Esophagus muscularis mucosa (tissue), 4 donors: Measurements from ENCODE around the gene MIPOL1. TPM values are rescaled to one million over a fixed set of nuclear protein-coding genes. Genes with fewer than 3 reads are reported as not detected.
"Not testable (repeated sequence)": the region's sequence is repeated elsewhere in the genome, so short reads cannot be mapped to it uniquely, and the experiment has no call there.

Experiments used
- DNase-seq: peaks from one replicate; pipeline ENCODE4 v3.0.0-alpha.2; 2017; ENCODE audit errors: extremely low spot score
- H3K27ac ChIP-seq, 4 donors: fragments of 200-600 bp; sonication (generic); replicated peaks in 1 of 4; 1 replicate in 3 of 4; 2 replicates in 1 of 4; pipeline ENCODE4 v1.5.1; 2016 to 2019; ENCODE audit warnings: mild to moderate bottlenecking in 1 of 4
- H3K27me3 ChIP-seq, 4 donors: fragments of 200-600 bp; sonication (generic); one replicate each; pipeline versions ENCODE4 v1.5.1 to v1.6.0; 2016 to 2019
- H3K36me3 ChIP-seq, 4 donors: fragments of 200-600 bp; sonication (generic); one replicate each; pipeline ENCODE4 v1.5.1; 2016 to 2019
- H3K4me1 ChIP-seq, 4 donors: fragments of 200-600 bp; sonication (generic); one replicate each; pipeline ENCODE4 v1.5.1; 2016 to 2019
- H3K4me3 ChIP-seq, 4 donors: fragments of 200-600 bp; sonication (generic); 1 replicate in 2 of 4; 2 replicates in 2 of 4; pipeline ENCODE4 v1.5.1; 2016 to 2019; ENCODE audit warnings: mild to moderate bottlenecking in 4 of 4, moderate library complexity in 1 of 4
- H3K9me3 ChIP-seq, 4 donors: fragments of 200-600 bp; sonication (generic); 1 replicate in 3 of 4; 2 replicates in 1 of 4; pipeline ENCODE4 v1.5.1; 2016 to 2019
- EP300 ChIP-seq: sonication (generic); formaldehyde crosslinking; IDR thresholded peaks from one replicate; pipeline ENCODE4 v1.6.1; 2017; ENCODE audit warnings: antibody characterized with exemption
- POLR2A ChIP-seq: fragments of 450-650 bp; IDR thresholded peaks from one replicate; pipeline ENCODE4 v1.6.1; 2017; ENCODE audit warnings: antibody characterized with exemption, moderate library complexity, mild to moderate bottlenecking, low read depth
- POLR2AphosphoS5 ChIP-seq, 2 donors: sonication (generic); formaldehyde crosslinking; IDR thresholded peaks; one replicate each; pipeline ENCODE4 v1.6.1; 2017; ENCODE audit warnings: antibody characterized with exemption in 2 of 2
- WGBS: methylation state at CpG from one replicate; pipeline ENCODE4 v1.1.5; 2018; 5-methylcytosine and 5-hydroxymethylcytosine counted together
- intact Hi-C: fragments of 100-400 bp; cut with DNase I; formaldehyde crosslinking; loops from one replicate; pipeline ENCODE4 v1.15.1; 2023
- total RNA-seq, 4 donors: library from RNA; depleted of rRNA; stranded (reverse); fragments of >200 nt; gene quantifications; one replicate each; pipeline versions ENCODE4 v1.1.0 to v1.2.1, GENCODE V29; 2016
- TF ChIP-seq, protein P1 (sequence below), 3 experiments: fragments of 200-600 bp in 2 of 3; fragments of 450-650 bp in 1 of 3; sonication (generic) in 2 of 3; IDR thresholded peaks; one replicate each; pipeline ENCODE4 v1.5.1; 2017 to 2019; ENCODE audit warnings: antibody characterized with exemption in 3 of 3, mild to moderate bottlenecking in 2 of 3, moderate library complexity in 1 of 3

Gene MIPOL1
- total RNA-seq, 4 donors from 2014 or later: 6.5 to 21.2 (median 10.4) TPM

DNA sequence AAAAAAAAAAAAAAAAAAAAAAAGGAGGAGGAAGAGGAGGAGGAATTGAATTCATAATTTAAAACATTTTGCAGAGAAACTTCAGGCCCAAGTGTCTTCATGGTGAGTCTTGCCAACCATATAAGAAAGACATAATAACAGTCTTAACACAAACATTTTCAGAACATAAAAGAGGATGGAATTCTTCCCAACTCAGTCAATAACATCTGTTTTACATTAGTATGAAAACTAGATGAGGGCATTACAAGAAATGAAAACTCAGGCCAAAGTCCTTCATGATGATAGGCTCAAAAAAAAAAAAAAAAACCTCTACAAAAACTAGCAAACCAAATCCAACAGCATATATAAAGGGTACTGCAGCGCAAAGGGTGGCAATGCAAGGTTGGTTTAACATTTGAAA, 245.7 kb downstream of the MIPOL1 start:
- Histone ChIP-seq H3K4me1 (no peaks in the 10 kb centered on the region), H3K4me3 (no peak overlapping the region), H3K27me3 (no peaks in the 10 kb centered on the region), H3K27ac (no peak overlapping the region), H3K36me3 (no peaks in the 10 kb centered on the region), H3K9me3 (no peaks in the 10 kb centered on the region)
- TF ChIP-seq POLR2A: no peak
- TF ChIP-seq, protein P1, sequence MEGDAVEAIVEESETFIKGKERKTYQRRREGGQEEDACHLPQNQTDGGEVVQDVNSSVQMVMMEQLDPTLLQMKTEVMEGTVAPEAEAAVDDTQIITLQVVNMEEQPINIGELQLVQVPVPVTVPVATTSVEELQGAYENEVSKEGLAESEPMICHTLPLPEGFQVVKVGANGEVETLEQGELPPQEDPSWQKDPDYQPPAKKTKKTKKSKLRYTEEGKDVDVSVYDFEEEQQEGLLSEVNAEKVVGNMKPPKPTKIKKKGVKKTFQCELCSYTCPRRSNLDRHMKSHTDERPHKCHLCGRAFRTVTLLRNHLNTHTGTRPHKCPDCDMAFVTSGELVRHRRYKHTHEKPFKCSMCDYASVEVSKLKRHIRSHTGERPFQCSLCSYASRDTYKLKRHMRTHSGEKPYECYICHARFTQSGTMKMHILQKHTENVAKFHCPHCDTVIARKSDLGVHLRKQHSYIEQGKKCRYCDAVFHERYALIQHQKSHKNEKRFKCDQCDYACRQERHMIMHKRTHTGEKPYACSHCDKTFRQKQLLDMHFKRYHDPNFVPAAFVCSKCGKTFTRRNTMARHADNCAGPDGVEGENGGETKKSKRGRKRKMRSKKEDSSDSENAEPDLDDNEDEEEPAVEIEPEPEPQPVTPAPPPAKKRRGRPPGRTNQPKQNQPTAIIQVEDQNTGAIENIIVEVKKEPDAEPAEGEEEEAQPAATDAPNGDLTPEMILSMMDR (IDR thresholded peaks at IDR 0.05): no peak
- TF ChIP-seq EP300: no peak
- TF ChIP-seq POLR2AphosphoS5 (IDR thresholded peaks at IDR 0.05): no peak
- 91% methylated on average over 1 of the region's 1 CpG for WGBS
- no peak for DNase-seq
- intact Hi-C loops: no loop called here

DNA sequence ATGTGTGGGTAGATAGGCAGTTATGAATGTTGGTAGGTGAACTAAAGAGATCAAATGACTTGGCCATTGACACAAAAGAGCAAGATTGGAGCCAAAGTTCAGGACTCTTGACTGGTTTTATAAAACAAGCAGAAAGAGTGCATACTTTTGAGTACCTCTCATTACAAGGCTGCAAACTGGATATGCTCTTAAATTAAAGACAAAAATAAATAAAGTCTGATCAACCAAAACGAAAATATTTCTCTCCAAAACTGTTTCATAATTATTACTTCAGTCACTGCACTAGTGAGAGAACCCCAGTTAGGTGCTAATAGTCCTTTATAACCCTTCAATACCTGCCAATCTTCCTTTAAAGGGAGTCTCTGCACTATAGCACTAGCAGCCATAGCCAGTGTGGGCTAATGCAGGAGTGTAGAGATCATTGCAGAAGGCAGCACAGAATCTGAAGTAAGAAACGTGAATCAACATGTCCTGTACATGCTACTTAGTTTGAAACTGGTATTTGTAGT, 250.2 kb downstream of the MIPOL1 start:
- intact Hi-C loops: no loop called here

DNA sequence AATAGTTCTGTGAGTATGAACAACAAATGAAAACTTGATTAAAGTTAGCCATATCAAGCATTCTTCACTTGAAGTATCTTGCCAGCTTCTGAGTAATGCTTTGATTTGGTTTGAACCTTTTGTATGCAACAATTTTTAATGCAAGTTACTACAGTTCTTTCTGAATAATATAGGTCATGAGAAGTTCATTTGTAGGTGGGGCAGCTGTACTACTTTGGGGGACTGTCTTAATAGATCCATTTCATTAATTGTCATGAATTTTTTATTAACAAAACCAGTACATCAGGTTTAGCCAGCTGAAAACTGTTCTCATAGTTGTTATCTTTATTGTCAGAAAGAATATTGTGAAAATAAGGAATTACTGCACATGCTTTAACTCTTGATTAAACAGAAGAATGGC, 254.6 kb downstream of the MIPOL1 start:
- Histone ChIP-seq H3K4me1 (no peaks in the 10 kb centered on the region), H3K36me3 (no peaks in the 10 kb centered on the region), H3K27ac (no peak overlapping the region), H3K27me3 (no peaks in the 10 kb centered on the region), H3K4me3 (no peak overlapping the region), H3K9me3 (no peaks in the 10 kb centered on the region)
- TF ChIP-seq EP300 (no peak), POLR2A (no peak), POLR2AphosphoS5 (IDR thresholded peaks at IDR 0.05) (no peak)
- TF ChIP-seq, protein P1 (IDR thresholded peaks at IDR 0.05): no peak
- DNase-seq: no peak
- intact Hi-C loops: no loop called here

More for the DNA sequence above, 250.2 kb downstream of the MIPOL1 start:
- no peaks in the 10 kb centered on the region for H3K4me1 ChIP-seq
- H3K4me3 ChIP-seq: no peak overlapping the region
- 50% methylated on average over 2 of the region's 2 CpGs for WGBS
- no peaks in the 10 kb centered on the region for H3K36me3 ChIP-seq
- H3K27ac ChIP-seq: no peak overlapping the region
- H3K27me3 ChIP-seq: no peaks in the 10 kb centered on the region
- DNase-seq: no peak
- no peaks in the 10 kb centered on the region for H3K9me3 ChIP-seq
- TF ChIP-seq EP300 (no peak), POLR2A (no peak), POLR2AphosphoS5 (IDR thresholded peaks at IDR 0.05) (no peak)
- TF ChIP-seq, protein P1 (IDR thresholded peaks at IDR 0.05): no peak

DNA sequence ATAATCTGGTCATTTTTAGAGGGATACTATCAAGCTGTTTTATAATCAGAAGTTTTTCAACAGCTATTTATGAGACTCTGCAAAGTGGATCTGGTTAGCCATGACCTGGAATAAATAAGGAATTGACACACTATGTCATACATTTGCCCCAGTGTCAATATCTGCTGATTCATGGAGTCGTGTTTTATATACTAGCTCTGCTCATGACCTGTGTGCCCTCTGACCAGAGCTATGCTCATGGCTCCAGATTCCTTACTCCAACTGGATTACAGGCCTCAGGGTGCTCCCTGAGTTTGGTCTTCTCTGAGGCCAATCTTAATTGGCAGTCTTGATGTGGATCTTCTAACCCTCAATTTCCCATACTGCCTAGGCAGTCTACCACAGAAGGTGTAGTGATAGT, 256.2 kb downstream of the MIPOL1 start:
- intact Hi-C loops: no loop called here
- Histone ChIP-seq H3K4me1 (no peaks in the 10 kb centered on the region), H3K36me3 (no peaks in the 10 kb centered on the region), H3K4me3 (no peak overlapping the region), H3K27ac (no peak overlapping the region), H3K9me3 (no peaks in the 10 kb centered on the region), H3K27me3 (no peaks in the 10 kb centered on the region)
- no peak for TF ChIP-seq POLR2AphosphoS5 (IDR thresholded peaks at IDR 0.05)
- no peak for TF ChIP-seq EP300
- TF ChIP-seq, protein P1 (IDR thresholded peaks at IDR 0.05): no peak
- TF ChIP-seq POLR2A: no peak
- WGBS: 94% methylated on average over 1 of the region's 1 CpG
- no peak for DNase-seq

DNA sequence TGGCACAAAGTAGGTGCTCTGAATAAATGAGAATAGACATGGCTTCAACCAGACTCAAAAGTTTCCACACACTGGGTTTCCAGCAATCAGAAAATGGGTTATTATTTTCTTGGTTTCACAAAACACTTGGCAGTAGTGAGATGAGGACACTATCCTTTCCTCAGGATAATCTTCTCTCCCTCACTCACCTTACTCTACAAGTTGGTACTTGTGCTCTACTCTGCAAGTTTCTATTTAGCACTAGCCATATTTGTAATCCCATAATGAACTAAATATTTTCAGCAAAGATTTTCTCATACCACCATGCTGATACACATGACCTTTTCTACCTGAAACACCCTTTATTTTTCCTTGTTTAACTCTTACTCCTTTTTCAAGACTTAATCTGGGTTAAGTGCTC, 259.6 kb downstream of the MIPOL1 start:
- DNase-seq: no peak
- H3K27ac ChIP-seq: no peak overlapping the region
- H3K27me3 ChIP-seq: no peaks in the 10 kb centered on the region

DNA sequence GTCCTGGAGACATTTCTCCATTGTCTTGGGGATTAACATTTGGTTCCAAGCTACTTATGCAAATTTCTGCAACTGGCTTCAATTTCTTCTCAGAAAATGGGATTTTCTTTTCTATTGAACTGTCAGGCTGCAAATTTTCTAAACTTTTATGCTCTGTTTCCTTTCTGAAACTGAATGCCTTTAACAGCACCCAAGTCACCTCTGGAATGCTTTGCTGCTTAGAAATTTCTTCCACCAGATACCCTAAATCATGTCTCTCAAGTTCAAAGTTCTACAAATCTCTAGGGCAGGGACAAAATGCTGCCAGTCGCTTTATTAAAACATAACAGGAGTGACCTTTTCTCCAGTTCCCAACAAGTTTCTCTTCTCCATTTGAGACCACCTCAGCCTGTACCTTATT, 264.7 kb downstream of the MIPOL1 start:
- WGBS: 100% methylated on average over 1 of the region's 1 CpG
- H3K4me3 ChIP-seq, DNase-seq, intact Hi-C loops, H3K4me1 ChIP-seq, H3K27me3 ChIP-seq, H3K27ac ChIP-seq, H3K36me3 ChIP-seq: not testable (repeated sequence)
- H3K9me3 ChIP-seq: peaks cover 0 to 14% (median 5%) of the 10 kb centered on the region in 4 donors

More for the DNA sequence above, 259.6 kb downstream of the MIPOL1 start:
- intact Hi-C loops: no loop called here
- Histone ChIP-seq H3K4me1 (no peaks in the 10 kb centered on the region), H3K9me3 (peaks cover 0 to 10% (median 3%) of the 10 kb centered on the region in 4 donors), H3K36me3 (no peaks in the 10 kb centered on the region), H3K4me3 (no peak overlapping the region)
- TF ChIP-seq POLR2A (no peak), POLR2AphosphoS5 (IDR thresholded peaks at IDR 0.05) (no peak), EP300 (no peak)
- TF ChIP-seq, protein P1 (IDR thresholded peaks at IDR 0.05): no peak
